Duodenal mucosa (tissue), 2 donors: ENCODE results near the gene WDR90.

Experiments
- H3K27ac ChIP-seq: one replicate; pipeline ENCODE4 v1.7.0; 2013; ENCODE audit warnings: low read depth, low read length
- H3K27me3 ChIP-seq, 2 donors: one replicate each; pipeline ENCODE4 v1.7.0; 2013; ENCODE audit warnings: low read length in 2 of 2, control low read depth in 1 of 2; ENCODE audit not compliant: insufficient read depth in 2 of 2, control insufficient read depth in 1 of 2
- H3K36me3 ChIP-seq, 2 donors: one replicate each; pipeline ENCODE4 v1.7.0; 2013; ENCODE audit warnings: low read length in 2 of 2, control low read depth in 1 of 2; ENCODE audit not compliant: insufficient read depth in 2 of 2, control insufficient read depth in 1 of 2
- H3K4me1 ChIP-seq, 2 donors: one replicate each; pipeline ENCODE4 v1.7.0; 2013; ENCODE audit warnings: low read length in 2 of 2, control low read depth in 1 of 2; ENCODE audit not compliant: insufficient read depth in 2 of 2, control insufficient read depth in 1 of 2
- H3K4me3 ChIP-seq, 2 donors: one replicate each; pipeline ENCODE4 v1.7.0; 2013; ENCODE audit warnings: low read length in 2 of 2, low read depth in 1 of 2
- H3K9ac ChIP-seq, 2 donors: one replicate each; pipeline ENCODE4 v1.7.0; 2013; ENCODE audit warnings: low read length in 2 of 2, low read depth in 1 of 2
- H3K9me3 ChIP-seq, 2 donors: one replicate each; pipeline ENCODE4 v1.7.0; 2013; ENCODE audit warnings: low read length in 2 of 2, control low read depth in 1 of 2; ENCODE audit not compliant: control insufficient read depth in 1 of 2

The WDR90 gene

DNA sequence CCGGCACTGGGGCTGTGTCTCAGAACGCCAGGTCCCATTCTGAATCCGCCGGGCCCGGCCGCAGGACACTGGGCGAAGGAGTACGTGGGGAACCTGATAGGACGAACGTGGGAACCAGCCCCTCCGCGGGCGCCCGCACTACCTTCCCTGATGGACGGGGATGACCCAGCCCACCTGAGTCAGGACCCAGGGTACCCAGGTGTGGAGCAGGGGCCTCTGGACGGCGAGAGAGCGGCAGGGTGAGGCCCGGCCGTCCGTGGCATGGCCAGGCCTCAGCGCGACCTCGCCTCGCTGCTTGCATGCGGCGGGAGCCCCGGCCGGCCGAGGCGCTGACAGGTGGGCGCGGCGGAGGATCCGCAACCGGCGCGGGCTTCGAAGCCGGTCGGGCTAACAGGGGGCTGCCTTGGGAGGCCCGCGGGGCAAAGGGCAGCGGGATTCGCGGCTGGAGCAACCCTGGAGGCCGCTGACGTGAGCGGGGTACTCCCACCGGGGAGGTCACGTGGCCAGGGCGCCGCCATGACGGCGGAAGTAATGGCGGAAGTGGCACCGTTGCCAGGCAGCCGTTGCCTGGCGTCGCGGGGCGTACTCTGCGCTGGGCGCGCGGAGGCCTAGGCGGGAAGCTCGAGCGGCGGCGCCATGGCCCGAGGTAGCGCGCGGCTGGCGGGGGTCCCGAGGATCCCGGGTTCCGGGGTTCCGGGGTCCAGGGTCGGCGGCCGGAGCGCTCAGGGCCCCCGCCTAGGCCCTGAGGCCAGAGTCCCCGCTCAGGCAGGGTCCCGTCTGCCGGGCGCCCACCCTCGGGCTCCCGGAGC, at the start of gene WDR90:
WDR90 (plus strand) TSS at position 585 of the 809 bp plus-strand sequence; CDS start at position 637, 52 bp downstream.
- H3K36me3 ChIP-seq, result no peaks in the 10 kb centered on the region

DNA sequence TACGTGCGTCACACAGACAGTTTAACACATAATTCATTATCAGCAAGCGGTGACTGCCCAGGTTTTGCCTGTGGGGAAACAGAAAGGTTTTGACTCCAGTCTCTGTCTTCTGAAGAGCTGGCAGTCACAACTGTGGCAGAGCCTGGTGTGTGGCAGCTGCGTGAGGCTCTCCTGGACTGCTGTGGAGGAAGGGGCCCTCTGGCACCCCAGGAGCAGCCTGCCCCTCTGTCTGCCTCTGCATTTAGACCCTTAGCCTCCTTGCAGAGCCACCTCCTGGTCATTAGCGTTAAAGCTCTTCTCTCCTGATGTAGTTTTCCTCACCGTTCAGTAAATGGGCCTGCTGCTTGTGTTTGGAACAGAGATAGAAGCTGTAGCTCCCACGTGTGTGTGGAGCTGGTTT, 48.4 kb upstream of the WDR90 start:
- Histone ChIP-seq H3K27ac (no peak overlapping the region), H3K27me3 (no peaks in the 10 kb centered on the region), H3K4me3 (no peak overlapping the region), H3K36me3 (peaks cover 0 to 29% of the 10 kb centered on the region in 2 donors), H3K9ac (no peak overlapping the region), H3K9me3 (peaks cover 3 to 5% of the 10 kb centered on the region in 2 donors), H3K4me1 (peaks cover 0 to 12% of the 10 kb centered on the region in 2 donors)

More for the DNA sequence above, at the start of gene WDR90:
- Histone ChIP-seq H3K4me1 (peaks cover 51 to 53% of the 10 kb centered on the region in 2 donors), H3K9ac (peak within 1 kb of the TSS; percentile 82 to 92), H3K4me3 (peak within 1 kb of the TSS; percentile 67 to 89), H3K9me3 (no peaks in the 10 kb centered on the region), H3K27ac (peak within 1 kb of the TSS; percentile 90), H3K27me3 (no peaks in the 10 kb centered on the region)

DNA sequence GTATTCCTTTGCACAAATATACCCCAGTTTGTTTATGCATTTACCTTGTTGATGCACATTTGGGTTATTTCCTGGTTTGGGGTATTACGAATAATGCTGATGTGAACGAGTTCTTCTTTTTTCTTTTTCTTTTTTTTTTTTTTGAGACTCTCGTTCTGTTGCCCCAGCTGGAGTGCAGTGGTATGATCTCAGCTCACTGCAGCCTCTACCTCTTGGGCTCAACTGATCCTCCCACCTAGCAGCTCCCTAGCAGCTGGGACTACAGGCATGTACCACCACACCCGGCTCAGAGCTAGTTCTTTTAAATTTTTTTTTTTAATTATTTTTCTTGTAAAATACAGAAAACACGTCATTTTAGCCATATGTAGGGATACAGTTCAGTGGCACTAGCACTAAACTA, 45.2 kb upstream of the WDR90 start:
- Histone ChIP-seq H3K27me3 (no peaks in the 10 kb centered on the region), H3K4me3 (no peak overlapping the region), H3K36me3 (peaks cover 0 to 14% of the 10 kb centered on the region in 2 donors), H3K27ac (no peak overlapping the region), H3K9me3 (peaks cover 3 to 5% of the 10 kb centered on the region in 2 donors), H3K9ac (no peak overlapping the region), H3K4me1 (no peaks in the 10 kb centered on the region)

DNA sequence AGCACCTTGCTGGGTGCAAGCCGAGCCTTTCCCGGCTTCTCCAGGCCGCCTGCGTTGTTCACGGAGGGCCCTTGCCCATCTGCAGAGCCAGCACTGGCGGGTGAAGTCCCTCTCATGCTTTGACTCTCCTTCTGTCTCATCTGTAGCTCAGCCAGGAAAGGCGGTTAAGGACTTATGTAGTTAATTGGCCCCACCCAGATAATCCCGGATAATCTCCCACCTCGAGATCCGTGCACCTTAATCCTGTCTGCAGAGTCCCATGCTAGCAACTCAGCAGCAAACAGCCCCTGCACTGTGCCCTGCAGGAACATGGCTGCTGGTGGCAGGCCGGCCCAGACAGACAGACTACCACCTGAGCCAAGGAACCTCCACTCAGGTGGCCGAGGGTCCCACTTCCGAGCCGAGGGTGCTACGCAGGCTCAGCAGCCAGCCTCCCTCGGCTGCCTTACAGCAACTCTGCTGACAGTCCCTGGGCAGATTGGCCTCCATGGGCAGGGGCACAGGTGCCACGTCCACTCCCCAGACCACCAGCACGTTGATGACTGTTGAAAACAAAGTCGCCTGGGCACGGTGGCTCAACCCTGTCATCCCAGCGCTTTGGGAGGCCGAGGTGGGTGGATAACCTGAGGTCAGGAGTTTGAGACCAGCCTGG, 42.4 kb upstream of the WDR90 start:
- Histone ChIP-seq H3K36me3 (no peaks in the 10 kb centered on the region), H3K9ac (no peak overlapping the region), H3K4me1 (peaks cover 4 to 13% of the 10 kb centered on the region in 2 donors), H3K27ac (no peak overlapping the region), H3K4me3 (no peak overlapping the region), H3K27me3 (no peaks in the 10 kb centered on the region), H3K9me3 (peaks cover 3 to 5% of the 10 kb centered on the region in 2 donors)

DNA sequence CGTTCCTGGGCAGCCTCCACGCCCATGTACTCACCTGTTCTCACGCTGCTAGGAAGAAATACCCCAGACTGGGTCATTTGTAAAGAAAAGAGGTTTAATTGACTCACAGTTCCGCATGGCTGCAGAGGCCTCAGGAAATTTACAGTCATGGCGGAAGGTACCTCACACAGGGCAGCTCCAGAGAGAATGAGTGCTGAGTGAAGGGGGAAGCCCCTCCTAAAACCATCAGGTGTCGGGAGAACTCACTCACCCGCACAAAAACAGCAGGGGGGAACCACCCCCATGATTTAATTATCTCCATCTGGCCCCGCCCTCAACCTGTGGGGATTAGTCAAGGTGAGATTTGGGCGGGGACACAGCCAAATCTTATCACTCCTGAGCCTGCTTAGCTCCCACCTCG, 41.1 kb upstream of the WDR90 start:
- H3K9me3 ChIP-seq, result peaks cover 3 to 5% of the 10 kb centered on the region in 2 donors
- H3K36me3 ChIP-seq, result no peaks in the 10 kb centered on the region
- no peak overlapping the region for H3K9ac ChIP-seq
- H3K27ac ChIP-seq, result no peak overlapping the region
- H3K4me1 ChIP-seq, result peaks cover 4 to 13% of the 10 kb centered on the region in 2 donors
- no peak overlapping the region for H3K4me3 ChIP-seq
- H3K27me3 ChIP-seq, result no peaks in the 10 kb centered on the region

DNA sequence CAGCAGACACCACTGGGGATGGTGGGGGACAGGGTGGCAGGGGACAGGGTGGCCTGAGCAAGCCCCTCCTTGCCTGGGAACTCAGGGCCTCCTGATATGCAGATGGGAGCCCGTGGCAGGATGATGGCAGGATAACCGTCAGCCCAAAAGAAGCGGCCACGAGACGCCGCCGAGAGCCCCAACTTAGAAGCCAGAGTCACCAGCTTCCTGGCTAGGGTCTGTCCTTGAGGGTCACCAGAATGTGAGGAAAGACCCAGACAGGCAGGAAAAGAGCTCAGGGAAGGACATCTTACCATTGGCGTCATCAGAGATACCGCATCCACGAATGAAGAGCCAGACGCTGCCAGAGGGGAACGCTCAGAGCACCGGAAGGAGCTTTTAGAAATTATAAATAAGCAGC, 39.8 kb upstream of the WDR90 start:
- Histone ChIP-seq H3K27ac (no peak overlapping the region), H3K4me3 (no peak overlapping the region), H3K27me3 (no peaks in the 10 kb centered on the region), H3K36me3 (peaks cover 0 to 8% of the 10 kb centered on the region in 2 donors), H3K9ac (no peak overlapping the region), H3K4me1 (peaks cover 4 to 13% of the 10 kb centered on the region in 2 donors), H3K9me3 (peaks cover 3 to 5% of the 10 kb centered on the region in 2 donors)

DNA sequence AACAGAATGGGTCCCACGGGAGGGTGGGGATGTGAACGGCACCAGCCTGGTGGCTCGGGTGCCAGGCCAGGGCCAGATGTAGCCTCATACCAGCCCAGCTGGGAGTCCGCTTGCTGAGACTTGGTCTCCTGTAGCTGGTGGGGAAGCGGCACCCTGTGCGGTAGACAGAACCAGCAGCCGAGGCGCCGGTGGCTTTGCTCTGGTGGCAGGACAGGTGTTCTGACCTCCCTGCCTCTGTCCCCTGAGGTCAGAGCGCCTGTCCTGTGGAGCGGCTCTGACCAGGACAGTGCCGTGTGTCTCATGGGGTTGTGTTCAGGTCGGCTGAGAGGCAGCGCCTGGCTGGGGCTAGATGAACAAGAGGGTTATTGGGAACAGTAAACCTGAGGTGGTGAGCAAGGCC, 39.2 kb upstream of the WDR90 start:
- H3K4me3 ChIP-seq, result no peak overlapping the region
- H3K27me3 ChIP-seq, result no peaks in the 10 kb centered on the region
- H3K27ac ChIP-seq, result no peak overlapping the region
- peaks cover 3 to 14% of the 10 kb centered on the region in 2 donors for H3K36me3 ChIP-seq
- no peak overlapping the region for H3K9ac ChIP-seq
- H3K4me1 ChIP-seq, result peaks cover 4 to 13% of the 10 kb centered on the region in 2 donors
- peaks cover 2 to 3% of the 10 kb centered on the region in 2 donors for H3K9me3 ChIP-seq

DNA sequence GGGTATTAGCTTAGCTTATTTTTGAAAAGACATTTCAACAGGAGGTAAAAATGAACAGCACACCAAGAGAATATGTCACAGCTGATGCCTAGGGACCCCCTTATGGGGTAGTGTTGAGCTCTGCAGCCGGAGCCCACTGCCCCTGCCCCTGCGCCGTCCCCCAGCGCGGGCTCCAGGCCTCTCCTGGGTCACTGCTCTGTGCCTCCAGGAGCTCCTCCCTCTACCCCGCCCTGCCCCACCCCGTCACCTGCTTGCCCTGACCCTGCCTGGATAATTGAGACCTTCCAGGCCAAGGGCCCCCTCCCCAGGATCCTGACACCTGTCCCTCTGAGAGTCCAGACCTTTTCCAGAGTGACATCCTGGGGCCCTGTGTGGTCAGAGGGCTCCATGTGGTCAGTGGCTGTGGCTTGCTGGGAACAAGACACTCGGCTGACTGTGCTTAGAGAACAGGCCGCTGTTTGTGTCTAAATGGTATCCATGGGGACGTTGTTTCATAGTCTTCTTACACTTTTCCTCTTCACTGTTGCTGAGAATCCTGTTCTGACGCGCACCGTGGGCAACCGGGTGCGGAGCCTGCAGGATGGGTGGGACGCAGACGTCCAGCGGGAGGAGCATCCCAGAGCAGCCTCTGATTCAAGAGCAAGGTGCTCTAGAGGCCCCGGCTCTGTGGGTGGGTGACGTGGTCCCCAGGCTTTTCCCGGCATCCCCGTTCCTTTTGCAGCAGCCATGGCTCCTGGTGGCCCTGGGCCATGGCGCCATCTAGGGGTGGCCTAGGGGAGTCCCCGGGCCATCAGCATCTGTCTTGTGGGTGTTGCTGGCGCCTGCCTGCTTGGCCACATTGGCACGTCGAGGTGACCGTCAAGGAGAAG, 38.4 kb upstream of the WDR90 start:
- Histone ChIP-seq H3K27me3 (no peaks in the 10 kb centered on the region), H3K36me3 (peaks cover 4 to 17% of the 10 kb centered on the region in 2 donors), H3K4me1 (peaks cover 4 to 13% of the 10 kb centered on the region in 2 donors), H3K27ac (no peak overlapping the region), H3K4me3 (no peak overlapping the region), H3K9ac (no peak overlapping the region), H3K9me3 (no peaks in the 10 kb centered on the region)

DNA sequence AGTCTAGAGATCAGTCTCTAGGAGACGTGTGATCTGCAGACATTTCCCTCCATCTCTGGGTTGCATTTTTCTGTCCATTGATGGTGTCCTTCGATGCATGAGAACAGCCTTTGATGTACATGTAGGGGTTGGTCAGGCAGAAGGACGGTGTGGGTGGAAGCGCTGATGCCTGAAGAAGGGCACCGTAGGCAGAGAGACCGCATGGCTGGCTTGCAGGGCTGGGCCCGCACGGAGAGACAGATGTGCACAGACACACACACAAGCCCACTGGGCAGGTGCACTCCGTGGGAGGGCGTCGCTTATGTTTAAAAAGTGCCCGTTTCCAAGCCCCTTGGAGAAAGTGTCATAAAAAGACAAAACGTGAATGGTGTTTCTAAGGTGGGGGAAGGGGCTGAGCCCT, 34.0 kb upstream of the WDR90 start:
- Histone ChIP-seq H3K4me1 (peaks cover 3 to 12% of the 10 kb centered on the region in 2 donors), H3K27ac (no peak overlapping the region), H3K9ac (no peak overlapping the region), H3K9me3 (no peaks in the 10 kb centered on the region), H3K27me3 (no peaks in the 10 kb centered on the region), H3K4me3 (no peak overlapping the region), H3K36me3 (peaks cover 4 to 33% of the 10 kb centered on the region in 2 donors)
